MM.1S (cell line): Measurements from ENCODE around the gene TCOF1.

Experiments used
- CTCF ChIP-seq: fragments of 300-600 bp; sonication (generic); IDR thresholded peaks from 2 replicates; pipeline ENCODE4 v1.5.1; 2016; ENCODE audit warnings: antibody characterized with exemption, low read length, mixed read lengths
- EZH2 ChIP-seq: fragments of 300-600 bp; sonication (generic); optimal IDR thresholded peaks from 2 replicates; pipeline ENCODE3; 2017; ENCODE audit warnings: low read depth, mild to moderate bottlenecking, antibody characterized with exemption, low read length, mixed read lengths

DNA sequence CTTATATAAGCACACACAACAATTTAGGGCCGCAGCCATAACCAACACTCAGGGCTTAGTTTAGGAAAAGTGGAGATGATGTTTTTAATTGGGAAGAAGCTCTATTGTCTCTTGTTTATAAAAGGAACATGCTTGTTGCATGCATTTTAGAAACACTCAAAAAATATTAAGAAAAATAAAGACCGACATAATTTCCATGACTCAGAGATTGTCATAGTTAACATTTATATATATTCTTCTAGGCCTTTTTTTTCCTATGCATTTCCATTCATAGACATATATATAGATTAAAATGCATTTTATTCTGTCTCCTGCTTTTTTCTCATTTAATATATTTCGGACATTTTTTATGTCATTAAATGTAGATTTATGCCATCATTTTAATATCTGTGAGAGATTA, 41.2 kb upstream of the TCOF1 start:
- TF ChIP-seq CTCF: no peak
- no peak for TF ChIP-seq EZH2
